Measurements from ENCODE around the gene CSGALNACT2.
"Not testable (repeated sequence)": the region's sequence is repeated elsewhere in the genome, so short reads cannot be mapped to it uniquely, and the experiment has no call there.

CSGALNACT2 gene

DNA sequence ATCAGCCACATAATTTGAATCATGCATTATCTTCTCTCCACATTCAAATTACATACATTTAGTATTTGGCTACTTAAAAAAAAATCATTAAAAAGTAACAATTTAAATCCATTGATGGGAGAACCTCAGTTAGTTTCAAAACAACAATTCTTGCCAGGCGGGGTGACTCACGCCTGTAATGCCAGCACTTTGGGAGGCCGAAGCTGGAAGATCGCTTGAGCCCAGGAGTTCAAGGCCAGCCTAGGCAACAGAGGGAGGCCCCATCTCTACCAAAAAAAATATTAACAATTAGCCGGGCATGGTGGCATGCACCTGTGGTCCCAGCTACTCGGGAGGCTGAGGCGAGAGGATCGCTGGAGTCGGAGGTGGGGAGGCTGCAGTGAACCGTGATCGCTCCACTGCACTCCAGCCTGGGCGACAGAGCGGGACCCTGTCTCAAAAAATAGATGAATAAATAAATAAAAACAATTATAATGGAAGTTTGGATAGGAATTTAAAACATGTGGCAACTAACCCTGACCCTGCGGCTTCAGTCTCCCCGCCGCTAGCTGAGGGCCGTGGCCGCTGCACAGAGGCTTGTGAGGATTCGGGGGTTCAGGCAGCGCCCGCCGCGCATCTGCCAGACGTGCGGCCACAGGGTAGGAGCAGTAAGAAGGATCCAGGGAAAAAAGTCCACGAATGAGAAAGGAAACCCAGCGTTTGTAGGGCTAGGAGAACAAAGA lies 1.1 kb upstream of the CSGALNACT2 start:
- DNase-seq (ENCODE audit: extremely low read depth, low read depth) = no peak
- TF ChIP-seq, protein P1, sequence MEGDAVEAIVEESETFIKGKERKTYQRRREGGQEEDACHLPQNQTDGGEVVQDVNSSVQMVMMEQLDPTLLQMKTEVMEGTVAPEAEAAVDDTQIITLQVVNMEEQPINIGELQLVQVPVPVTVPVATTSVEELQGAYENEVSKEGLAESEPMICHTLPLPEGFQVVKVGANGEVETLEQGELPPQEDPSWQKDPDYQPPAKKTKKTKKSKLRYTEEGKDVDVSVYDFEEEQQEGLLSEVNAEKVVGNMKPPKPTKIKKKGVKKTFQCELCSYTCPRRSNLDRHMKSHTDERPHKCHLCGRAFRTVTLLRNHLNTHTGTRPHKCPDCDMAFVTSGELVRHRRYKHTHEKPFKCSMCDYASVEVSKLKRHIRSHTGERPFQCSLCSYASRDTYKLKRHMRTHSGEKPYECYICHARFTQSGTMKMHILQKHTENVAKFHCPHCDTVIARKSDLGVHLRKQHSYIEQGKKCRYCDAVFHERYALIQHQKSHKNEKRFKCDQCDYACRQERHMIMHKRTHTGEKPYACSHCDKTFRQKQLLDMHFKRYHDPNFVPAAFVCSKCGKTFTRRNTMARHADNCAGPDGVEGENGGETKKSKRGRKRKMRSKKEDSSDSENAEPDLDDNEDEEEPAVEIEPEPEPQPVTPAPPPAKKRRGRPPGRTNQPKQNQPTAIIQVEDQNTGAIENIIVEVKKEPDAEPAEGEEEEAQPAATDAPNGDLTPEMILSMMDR (IDR thresholded peaks at IDR 0.05; ENCODE audit: low read depth, low read length) = no peak

DNA sequence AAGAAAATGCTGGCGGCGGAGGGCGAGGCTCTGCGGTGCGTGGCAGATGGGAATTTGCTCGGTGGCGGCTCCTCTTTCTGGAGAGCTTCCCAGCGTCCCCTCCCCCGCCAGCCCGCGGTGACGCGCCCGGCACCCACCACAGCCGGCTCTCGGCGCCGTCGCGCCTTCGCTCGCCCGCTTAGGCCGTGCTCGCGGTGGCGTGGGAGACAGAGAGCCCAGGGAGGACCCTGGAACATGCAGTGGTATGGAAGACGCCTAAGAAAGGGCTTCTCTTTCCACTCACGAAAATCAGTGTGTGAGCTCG lies 576 bp upstream of the CSGALNACT2 start:
- peak; percentile 39 for DNase-seq (ENCODE audit: extremely low read depth, low read depth)
- TF ChIP-seq, protein P1 (IDR thresholded peaks at IDR 0.05; ENCODE audit: low read depth, low read length) = peak; percentile 19

DNA sequence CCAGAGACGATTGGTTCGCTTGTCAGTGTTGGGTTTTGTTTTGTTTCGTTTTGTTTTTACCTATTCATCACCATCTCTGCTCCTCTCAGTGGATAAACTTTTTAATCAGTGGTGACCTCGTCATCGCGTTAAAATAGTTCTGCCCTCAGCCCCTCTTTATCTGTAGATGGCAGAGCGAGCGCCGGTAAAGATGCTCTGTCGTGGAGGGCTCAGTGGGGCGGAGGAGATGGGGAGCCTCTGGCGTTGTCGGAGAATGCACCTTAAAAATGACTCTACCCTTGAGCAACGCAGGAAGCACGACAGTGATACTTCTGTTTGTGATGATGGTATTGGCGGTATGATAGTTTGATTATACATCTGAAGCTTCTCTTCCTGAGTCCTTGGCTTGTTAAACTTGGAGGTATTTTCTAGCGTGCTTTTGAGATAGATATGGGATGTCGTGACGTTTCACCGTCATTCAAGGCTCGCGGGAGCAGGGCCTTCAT lies 554 bp downstream of the CSGALNACT2 start:
- no peak for DNase-seq (ENCODE audit: extremely low read depth, low read depth)
- TF ChIP-seq, protein P1 (IDR thresholded peaks at IDR 0.05; ENCODE audit: low read depth, low read length) = no peak; the same call in 1 of the 2 replicates

DNA sequence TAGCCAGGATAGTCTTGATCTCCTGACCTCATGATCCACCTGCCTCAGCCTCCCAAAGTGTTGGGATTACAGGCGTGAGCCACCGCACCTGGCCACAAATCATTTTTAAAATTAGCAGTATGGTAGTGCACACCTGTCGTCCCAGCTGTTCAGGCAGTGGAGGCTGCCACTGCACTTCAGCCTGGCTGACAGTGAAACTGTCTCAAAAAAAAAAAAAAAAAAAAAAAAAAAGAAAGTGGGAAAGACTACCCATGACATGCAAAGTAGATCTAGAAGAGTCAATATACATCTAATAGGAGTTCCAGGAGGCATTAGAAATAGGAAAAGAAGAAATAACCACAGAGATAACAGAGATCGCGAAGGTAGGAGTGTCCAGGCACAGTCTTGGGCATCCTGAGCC lies 3.2 kb downstream of the CSGALNACT2 start:
- TF ChIP-seq, protein P1 (IDR thresholded peaks at IDR 0.05; ENCODE audit: low read depth, low read length) = no peak
- no peak for DNase-seq (ENCODE audit: extremely low read depth, low read depth)

DNA sequence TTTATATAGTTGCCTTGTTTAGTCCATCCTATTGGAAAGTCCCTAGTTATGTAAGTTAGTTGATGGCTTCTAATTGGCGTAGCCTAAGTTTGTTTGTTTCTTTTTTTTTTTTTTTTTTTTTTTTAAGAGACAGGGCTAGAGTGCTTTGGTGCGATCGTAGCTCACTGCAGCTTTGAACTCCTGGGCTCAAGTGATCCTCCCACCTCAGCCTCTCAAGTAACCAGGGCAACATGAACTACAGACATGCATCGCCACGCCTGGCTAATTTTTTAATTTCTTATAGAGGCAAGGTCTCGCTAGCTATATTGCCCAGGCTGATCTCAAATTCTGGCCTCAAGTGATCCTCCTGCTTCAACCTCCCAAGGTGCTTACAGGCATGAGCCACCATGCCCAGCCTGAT lies 7.1 kb downstream of the CSGALNACT2 start:
- TF ChIP-seq, protein P1 (IDR thresholded peaks at IDR 0.05; ENCODE audit: low read depth, low read length) = no peak
- DNase-seq (ENCODE audit: extremely low read depth, low read depth) = no peak

DNA sequence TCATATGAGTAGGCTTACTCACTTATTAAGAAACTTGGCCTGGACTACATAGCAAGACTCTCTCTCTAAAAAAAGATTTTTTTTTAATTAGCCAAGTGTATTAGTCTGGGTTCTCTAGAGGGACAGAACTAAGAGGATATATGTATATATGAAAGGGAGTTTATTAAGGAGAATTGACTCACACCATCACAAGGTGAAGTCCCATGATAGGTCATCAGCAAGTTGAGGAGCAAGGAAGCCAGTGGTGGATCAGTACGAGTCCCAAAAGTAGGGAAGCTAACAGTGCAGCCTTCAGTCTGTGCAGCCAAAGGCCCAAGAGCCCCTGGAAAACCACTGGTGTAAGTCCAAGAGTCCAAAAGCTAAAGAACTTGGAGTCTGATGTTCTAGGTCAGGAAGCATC lies 7.7 kb downstream of the CSGALNACT2 start:
- DNase-seq (ENCODE audit: extremely low read depth, low read depth) = not testable (repeated sequence)

DNA sequence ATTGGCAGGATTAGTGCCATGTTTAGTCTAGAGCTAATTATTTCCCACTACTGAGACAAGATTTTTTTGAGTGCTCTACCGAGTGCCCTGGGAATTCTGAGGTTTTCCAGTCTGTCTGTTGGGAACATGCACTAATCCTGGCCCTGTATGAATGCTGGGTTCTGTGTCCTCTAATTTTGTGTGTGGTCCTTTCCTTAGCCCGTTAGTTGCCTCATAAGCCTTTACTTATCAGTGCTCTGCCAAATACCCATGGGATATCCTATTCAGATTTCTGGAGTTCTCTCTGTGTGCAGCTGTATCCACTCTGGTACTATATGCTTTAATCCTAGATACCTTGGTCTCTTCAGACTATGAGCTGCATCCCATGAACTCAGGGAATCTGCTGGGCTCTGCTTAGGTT lies 13.1 kb downstream of the CSGALNACT2 start:
- DNase-seq (ENCODE audit: extremely low read depth, low read depth) = no peak
- TF ChIP-seq, protein P1 (IDR thresholded peaks at IDR 0.05; ENCODE audit: low read depth, low read length) = no peak

DNA sequence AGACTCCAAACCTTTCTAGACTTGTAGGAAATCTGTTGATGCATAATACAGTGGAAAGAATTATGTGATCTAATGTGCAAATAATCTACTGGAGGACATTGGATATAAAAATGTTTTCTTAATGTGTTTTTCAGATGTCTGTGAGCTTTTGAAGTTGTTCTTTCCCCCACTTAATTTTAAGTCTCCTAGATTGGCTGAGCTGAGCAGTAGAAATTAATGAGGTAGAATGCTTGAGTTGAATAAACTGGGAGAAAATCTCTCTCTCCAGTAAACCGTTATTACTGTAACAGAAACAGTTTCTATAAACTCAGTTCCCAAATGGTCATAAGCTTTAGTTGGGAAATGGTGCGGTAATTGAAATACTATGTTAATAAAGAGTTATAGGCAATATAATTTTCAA lies 15.7 kb downstream of the CSGALNACT2 start:
- DNase-seq (ENCODE audit: extremely low read depth, low read depth) = no peak
- TF ChIP-seq, protein P1 (IDR thresholded peaks at IDR 0.05; ENCODE audit: low read depth, low read length) = no peak

Measured in AG09319 (cell line).